Body of pancreas (tissue), 4 donors: Measurements from ENCODE around the gene ZNF605. TPM values are rescaled to one million over a fixed set of nuclear protein-coding genes. Genes with fewer than 3 reads are reported as not detected.
"Not testable (repeated sequence)": the region's sequence is repeated elsewhere in the genome, so short reads cannot be mapped to it uniquely, and the experiment has no call there.

ENCODE experiments used
- ATAC-seq: fragments of 150-250 bp; one replicate; pipeline ENCODE4 v1.9.1; 2016
- DNase-seq, 4 donors: peaks; one replicate each; pipeline ENCODE4 v3.0.0-alpha.2; 2019
- H3K27ac ChIP-seq, 4 donors: fragments of 200-600 bp; sonication (generic); 1 replicate in 3 of 4; 2 replicates in 1 of 4; pipeline versions ENCODE4 v1.5.1 to v1.6.1; 2016 to 2019; ENCODE audit warnings: mild to moderate bottlenecking in 1 of 4, mixed read lengths in 1 of 4, moderate library complexity in 1 of 4
- H3K27me3 ChIP-seq, 2 donors: fragments of 200-600 bp; sonication (generic); one replicate each; pipeline ENCODE4 v1.6.0; 2016; ENCODE audit warnings: mild to moderate bottlenecking in 1 of 2
- H3K36me3 ChIP-seq, 2 donors: fragments of 200-600 bp; sonication (generic); replicated peaks in 1 of 2; 2 replicates each; pipeline ENCODE4 v1.5.1; 2016; ENCODE audit warnings: low read depth in 2 of 2; ENCODE audit not compliant: insufficient read depth in 1 of 2
- H3K4me1 ChIP-seq: fragments of 200-600 bp; sonication (generic); one replicate; pipeline ENCODE4 v1.6.0; 2016
- H3K4me3 ChIP-seq, 2 donors: fragments of 200-600 bp; sonication (generic); 1 replicate in 1 of 2; 2 replicates in 1 of 2; pipeline ENCODE4 v1.5.1; 2016 to 2019
- H3K9me3 ChIP-seq, 3 donors: fragments of 200-600 bp; sonication (generic); 1 replicate in 2 of 3; 2 replicates in 1 of 3; pipeline ENCODE4 v1.5.1; 2016
- POLR2A ChIP-seq, 3 donors: fragments of 450-650 bp; IDR thresholded peaks; one replicate each; pipeline ENCODE4 v1.6.1; 2016; ENCODE audit warnings: antibody characterized with exemption in 3 of 3, mild to moderate bottlenecking in 2 of 3
- WGBS, 2 donors: methylation state at CpG; one replicate each; pipeline ENCODE4 v1.1.5; 2017; 5-methylcytosine and 5-hydroxymethylcytosine counted together
- intact Hi-C: fragments of 100-400 bp; cut with DNase I; formaldehyde crosslinking; loops from one replicate; pipeline ENCODE4 v1.15.1; 2023
- total RNA-seq, 2 donors: library from RNA; depleted of rRNA; stranded (reverse); fragments of >200 nt; gene quantifications; one replicate each; pipeline ENCODE4 v1.1.0, GENCODE V29; 2016
- TF ChIP-seq, protein P1 (sequence below), 7 experiments: fragments of 450-650 bp in 4 of 7; fragments of 200-600 bp in 3 of 7; sonication (generic) in 3 of 7; IDR thresholded peaks; one replicate each; pipeline ENCODE4 v1.5.1; 2016 to 2019; ENCODE audit warnings: antibody characterized with exemption in 7 of 7

ZNF605 gene
- total RNA-seq, 2 donors from 2014 or later: 10.4 to 18.1 TPM

DNA sequence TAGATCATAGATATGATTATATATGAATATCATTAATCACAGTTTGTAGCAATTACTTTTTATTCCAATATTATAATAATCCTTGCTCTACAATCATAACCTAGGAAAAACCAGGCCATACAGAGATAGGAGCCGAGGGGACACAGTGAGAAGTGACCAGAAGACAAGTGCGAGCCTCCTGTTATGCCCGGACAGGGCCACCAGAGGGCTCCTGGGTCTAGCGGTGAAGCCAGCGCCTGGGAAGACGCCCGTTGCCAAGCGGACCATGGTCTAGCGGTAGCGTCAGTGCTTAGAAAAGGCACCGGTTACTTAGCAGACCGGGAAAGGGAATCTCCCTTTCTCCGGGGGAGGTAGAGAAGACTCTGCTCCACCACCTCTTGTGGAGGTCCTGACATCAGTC is 20.8 kb upstream of the ZNF605 start:
- ATAC-seq, H3K9me3 ChIP-seq, intact Hi-C loops, H3K36me3 ChIP-seq, H3K27me3 ChIP-seq, H3K4me3 ChIP-seq, H3K27ac ChIP-seq, H3K4me1 ChIP-seq: not testable (repeated sequence)
- TF ChIP-seq, protein P1, sequence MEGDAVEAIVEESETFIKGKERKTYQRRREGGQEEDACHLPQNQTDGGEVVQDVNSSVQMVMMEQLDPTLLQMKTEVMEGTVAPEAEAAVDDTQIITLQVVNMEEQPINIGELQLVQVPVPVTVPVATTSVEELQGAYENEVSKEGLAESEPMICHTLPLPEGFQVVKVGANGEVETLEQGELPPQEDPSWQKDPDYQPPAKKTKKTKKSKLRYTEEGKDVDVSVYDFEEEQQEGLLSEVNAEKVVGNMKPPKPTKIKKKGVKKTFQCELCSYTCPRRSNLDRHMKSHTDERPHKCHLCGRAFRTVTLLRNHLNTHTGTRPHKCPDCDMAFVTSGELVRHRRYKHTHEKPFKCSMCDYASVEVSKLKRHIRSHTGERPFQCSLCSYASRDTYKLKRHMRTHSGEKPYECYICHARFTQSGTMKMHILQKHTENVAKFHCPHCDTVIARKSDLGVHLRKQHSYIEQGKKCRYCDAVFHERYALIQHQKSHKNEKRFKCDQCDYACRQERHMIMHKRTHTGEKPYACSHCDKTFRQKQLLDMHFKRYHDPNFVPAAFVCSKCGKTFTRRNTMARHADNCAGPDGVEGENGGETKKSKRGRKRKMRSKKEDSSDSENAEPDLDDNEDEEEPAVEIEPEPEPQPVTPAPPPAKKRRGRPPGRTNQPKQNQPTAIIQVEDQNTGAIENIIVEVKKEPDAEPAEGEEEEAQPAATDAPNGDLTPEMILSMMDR (IDR thresholded peaks at IDR 0.05): peak in 4 of 7 experiments; percentile 12 to 20 (median 14)
- 22 to 46% methylated on average over 12 to 13 of the region's 13 CpGs for WGBS, 2 donors
- DNase-seq: peak; percentile 33 to 58 (median 37)

DNA sequence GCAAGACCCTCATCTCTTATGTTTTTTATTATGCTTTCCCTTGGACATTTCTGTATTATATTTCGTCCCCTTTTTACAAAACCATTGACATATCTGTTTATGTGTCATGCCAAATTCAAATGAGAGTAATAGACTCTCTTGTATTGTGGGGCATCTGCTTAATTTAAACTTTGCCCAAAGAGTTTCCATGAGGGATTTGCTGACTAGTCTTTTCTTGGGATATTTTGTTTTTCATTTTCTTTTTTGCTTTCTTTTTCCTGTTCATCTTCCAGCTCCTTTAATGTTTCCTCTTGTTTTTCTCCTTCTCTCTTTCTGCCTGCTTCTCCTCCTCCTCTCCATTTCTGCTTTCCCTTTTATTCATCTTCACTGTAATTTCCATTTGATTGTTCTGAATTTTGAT is 16.3 kb upstream of the ZNF605 start:
- TF ChIP-seq POLR2A (IDR thresholded peaks at IDR 0.05): no peak
- H3K27ac ChIP-seq: no peak overlapping the region
- no peaks in the 10 kb centered on the region for H3K4me1 ChIP-seq
- H3K27me3 ChIP-seq: no peaks in the 10 kb centered on the region
- no peak overlapping the region for H3K4me3 ChIP-seq
- no peak for ATAC-seq
- WGBS, 2 donors: 19 to 62% methylated on average over 1 of the region's 1 CpG
- intact Hi-C loops: no loop called here
- H3K9me3 ChIP-seq: peaks cover 0 to 6% (median 0%) of the 10 kb centered on the region in 3 donors
- no peak for DNase-seq
- no peaks in the 10 kb centered on the region for H3K36me3 ChIP-seq

GRCh38 chr12:132967736-132968135 is 11.6 kb upstream of the ZNF605 start:
- DNase-seq (no peak), ATAC-seq (no peak)
- Histone ChIP-seq H3K27ac (no peak overlapping the region), H3K27me3 (no peaks in the 10 kb centered on the region), H3K4me1 (no peaks in the 10 kb centered on the region), H3K4me3 (no peak overlapping the region), H3K36me3 (no peaks in the 10 kb centered on the region), H3K9me3 (no peaks in the 10 kb centered on the region)
- intact Hi-C loops: no loop called here
- TF ChIP-seq, protein P1 (IDR thresholded peaks at IDR 0.05): no peak
- no peak for TF ChIP-seq POLR2A (IDR thresholded peaks at IDR 0.05)
- 88 to 100% methylated on average over 1 to 18 of the region's 21 CpGs for WGBS, 2 donors

DNA sequence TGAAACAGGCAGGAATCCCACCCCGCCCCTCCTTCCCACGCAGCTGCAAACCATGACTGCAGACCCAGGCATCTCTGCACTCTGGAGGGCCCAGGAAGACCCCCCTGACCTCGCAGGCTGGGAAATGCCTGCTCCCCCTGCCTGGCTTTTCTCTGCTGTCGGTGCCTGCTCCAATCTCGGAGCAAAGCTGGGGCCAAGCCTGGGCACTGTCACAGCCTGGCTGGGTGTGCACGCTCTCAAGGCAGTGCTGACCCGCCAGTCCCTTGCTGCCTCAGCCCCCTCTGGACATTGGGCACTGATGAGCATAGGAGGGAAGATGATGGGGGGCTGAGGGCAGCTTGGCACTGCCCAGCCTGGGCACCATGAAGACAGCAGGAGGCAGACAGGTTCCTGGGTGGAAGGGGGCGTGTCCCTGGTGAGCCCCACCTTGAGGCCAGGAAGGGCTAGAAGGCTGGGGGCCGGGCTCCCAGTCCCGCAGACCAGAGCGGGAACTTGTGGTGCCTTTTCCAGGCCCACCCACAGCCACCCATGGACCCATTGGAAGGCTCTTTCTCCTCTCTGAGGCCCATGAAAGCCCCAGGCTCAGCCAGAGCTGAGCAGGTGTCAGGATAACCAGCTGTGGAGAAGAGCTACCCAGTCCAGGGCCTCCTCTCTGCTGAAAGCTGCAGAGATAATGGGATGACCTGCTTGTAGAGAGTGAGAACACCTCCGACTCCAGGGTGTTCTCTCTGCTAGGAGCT is 10.7 kb upstream of the ZNF605 start:
- ATAC-seq (no peak), DNase-seq (no peak)
- TF ChIP-seq, protein P1 (IDR thresholded peaks at IDR 0.05): no peak
- no peak for TF ChIP-seq POLR2A (IDR thresholded peaks at IDR 0.05)
- Histone ChIP-seq H3K36me3 (no peaks in the 10 kb centered on the region), H3K4me3 (no peak overlapping the region), H3K27ac (no peak overlapping the region), H3K9me3 (no peaks in the 10 kb centered on the region), H3K4me1 (no peaks in the 10 kb centered on the region), H3K27me3 (no peaks in the 10 kb centered on the region)
- 93 to 100% methylated on average over 3 to 12 of the region's 12 CpGs for WGBS, 2 donors
- intact Hi-C loops: no loop called here

DNA sequence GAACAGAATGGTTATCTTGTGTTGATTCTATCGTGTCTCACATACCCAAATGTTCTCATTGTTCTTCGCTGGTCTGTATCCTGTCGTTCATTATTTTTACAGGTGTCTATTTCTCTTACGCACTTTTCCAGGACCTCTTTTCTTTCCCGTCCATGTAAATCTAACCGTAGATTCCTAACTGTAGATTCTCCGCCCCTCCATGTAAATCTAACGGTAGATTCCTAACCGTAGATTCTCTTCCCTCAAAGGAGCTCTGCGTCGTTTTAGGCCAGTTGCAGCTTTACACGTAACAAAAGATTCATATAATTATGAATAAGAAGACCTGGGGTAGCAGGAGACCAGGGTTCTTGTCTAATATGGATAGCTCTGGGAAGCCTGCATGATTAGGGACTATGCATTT is 9.7 kb upstream of the ZNF605 start:
- DNase-seq (no peak), ATAC-seq (no peak)
- H3K4me1 ChIP-seq: no peaks in the 10 kb centered on the region
- no peak overlapping the region for H3K27ac ChIP-seq
- 91 to 94% methylated on average over 12 of the region's 12 CpGs for WGBS, 2 donors
- H3K9me3 ChIP-seq: no peaks in the 10 kb centered on the region
- no peaks in the 10 kb centered on the region for H3K27me3 ChIP-seq
- no peaks in the 10 kb centered on the region for H3K36me3 ChIP-seq
- no peak for TF ChIP-seq POLR2A (IDR thresholded peaks at IDR 0.05)
- TF ChIP-seq, protein P1 (IDR thresholded peaks at IDR 0.05): no peak
- intact Hi-C loops: no loop called here
- no peak overlapping the region for H3K4me3 ChIP-seq
